Right forelimb (tissue), 1 donor: ENCODE results near the gene MEGF11.

ENCODE experiments used
- DNase-seq: peaks from one replicate; pipeline ENCODE4 v3.0.0-alpha.2; 2018

MEGF11 gene

GRCh38 chr15:66138096-66138783, 115.3 kb downstream of the MEGF11 start:
- no peak for DNase-seq

GRCh38 chr15:66136948-66137347, 116.6 kb downstream of the MEGF11 start:
- DNase-seq, result no peak

DNA sequence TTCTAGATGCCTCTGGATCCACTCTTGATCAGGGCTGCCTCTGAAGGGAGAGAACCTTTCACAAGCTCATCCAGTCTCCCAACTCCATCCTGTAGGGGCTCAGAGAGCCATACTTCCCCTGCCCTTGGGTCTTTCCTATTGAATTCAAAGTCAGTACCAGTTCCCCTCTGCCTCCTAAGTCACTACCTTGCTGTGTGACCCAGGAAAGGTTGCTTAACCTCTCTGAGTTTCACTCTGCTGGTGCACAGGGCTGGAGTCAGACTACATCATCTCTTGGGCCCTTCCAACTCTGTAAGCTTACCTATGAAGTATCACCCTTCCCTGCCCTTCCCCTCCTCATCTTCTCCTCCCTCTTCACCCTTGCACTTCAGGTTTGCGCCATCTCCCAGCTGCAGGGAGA, 117.9 kb downstream of the MEGF11 start:
- no peak for DNase-seq

DNA sequence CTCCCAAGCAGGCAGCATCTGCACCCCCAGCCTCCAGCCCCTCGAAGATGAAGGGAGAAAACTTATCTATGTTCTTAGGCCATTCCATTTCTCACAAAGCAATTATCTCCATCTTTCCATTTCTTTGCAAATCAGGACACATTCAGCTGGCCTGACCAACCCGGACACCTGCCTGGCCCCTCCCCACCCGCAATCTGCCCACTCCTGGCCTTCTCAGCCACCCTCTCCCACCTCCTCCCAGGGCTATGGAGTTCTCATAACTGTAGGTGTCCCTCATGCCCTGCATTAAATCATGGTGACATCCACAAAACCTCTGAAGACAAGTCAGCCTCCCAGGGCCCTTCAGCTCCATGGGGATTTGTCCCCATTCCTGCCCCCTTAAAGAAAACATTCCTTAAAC, 119.3 kb downstream of the MEGF11 start:
- DNase-seq, result no peak

DNA sequence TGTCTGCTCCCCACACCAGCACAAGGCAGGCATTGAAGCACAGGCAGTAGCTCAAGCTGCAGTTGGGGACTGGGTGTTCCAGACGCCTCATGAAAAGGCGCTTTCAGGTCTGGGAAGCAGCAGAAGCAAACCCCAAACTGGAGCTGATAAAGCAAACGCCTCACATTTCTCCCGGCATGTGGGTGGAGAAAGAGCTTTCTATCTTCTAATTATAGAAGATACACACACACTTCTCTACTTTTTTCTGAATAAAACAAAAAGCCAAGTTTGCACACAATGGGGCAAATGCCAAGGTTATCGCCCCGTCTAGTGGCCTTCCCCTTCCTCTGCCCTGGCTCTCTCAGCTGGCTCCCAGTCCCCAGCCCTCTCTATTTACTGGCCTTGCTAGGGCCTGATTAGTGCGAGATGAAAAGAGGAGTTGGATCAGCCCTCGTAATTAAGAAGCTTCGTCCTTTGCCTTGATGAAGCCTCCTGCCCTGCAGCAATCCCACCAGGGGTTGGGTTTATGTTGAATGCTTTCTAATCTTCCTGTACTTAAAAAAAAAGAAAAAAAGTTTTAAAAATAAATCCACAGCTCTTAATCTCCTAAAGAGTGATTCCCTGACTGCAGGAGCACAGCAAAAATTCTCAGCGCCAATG, 120.2 kb downstream of the MEGF11 start:
- no peak for DNase-seq

GRCh38 chr15:66132251-66132816, 121.2 kb downstream of the MEGF11 start:
- DNase-seq, result no peak

- DNase-seq, result no peak
Observed at GRCh38 chr15:66131831-66132230, 121.7 kb downstream of the MEGF11 start.

- DNase-seq, result no peak
Observed at GRCh38 chr15:66131200-66131599, 122.3 kb downstream of the MEGF11 start.

GRCh38 chr15:66130496-66131034, 123.0 kb downstream of the MEGF11 start:
- DNase-seq, result no peak

DNA sequence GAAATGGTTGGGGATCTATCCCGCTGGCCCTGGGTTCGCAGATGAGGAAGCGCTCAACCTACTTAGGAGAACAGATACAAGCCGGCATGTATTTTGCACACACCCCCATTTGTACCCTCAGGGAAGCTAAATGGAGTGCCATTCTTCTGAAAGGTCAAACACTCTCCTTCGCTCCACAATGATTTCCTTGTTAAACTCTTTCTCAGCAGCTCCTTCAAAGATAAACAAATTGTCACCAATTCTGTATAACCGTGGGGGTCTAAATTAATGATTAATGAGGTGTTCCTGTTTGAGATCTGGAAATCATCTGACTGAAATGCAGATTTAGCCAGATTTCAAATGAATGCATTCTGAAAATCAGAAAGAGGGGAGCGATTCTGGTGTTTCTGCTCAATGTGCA, 124.0 kb downstream of the MEGF11 start:
- no peak for DNase-seq

GRCh38 chr15:66128116-66128680, 125.4 kb downstream of the MEGF11 start:
- no peak for DNase-seq

GRCh38 chr15:66126456-66126855, 127.1 kb downstream of the MEGF11 start:
- no peak for DNase-seq

GRCh38 chr15:66126031-66126441, 127.5 kb downstream of the MEGF11 start:
- no peak for DNase-seq

DNA sequence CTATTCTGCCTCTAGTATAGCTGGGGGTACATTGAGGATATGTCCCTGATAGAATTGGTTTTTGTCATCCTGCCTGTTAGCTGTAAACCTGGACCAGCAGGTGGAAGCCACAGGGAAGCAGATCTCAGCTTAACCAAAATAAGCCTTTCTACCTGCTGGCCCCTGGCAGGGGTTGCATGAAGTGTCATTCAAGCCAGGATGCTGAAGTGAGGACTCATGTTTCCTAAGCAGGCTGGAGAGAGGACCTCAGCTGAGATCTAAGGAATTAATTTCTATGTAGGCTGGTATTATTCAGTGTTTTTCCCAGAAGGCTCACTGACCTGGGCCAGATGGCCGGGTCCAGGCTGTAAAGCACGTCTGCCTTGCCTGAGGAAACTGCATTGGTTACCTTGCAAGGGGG, 128.9 kb downstream of the MEGF11 start:
- no peak for DNase-seq

DNA sequence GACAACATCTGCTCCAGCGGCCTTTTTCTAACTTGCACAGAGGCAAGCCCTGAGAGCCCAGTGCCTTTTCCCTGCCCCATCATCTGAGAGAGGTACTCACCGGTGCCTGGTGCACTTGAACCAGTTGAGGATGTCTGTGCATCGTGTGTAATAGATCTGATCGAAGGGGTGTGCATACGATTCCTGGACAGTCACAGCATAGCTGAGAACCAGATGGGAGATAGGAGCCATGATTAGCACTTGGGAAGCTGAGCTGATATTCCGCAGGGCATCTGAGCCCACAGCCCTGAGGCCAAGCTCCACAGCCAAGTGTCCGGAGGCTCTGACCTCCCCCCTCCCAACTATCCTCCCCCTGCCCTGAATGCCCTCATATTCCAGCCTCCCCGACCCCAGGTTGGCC, 129.8 kb downstream of the MEGF11 start:
- DNase-seq, result no peak

DNA sequence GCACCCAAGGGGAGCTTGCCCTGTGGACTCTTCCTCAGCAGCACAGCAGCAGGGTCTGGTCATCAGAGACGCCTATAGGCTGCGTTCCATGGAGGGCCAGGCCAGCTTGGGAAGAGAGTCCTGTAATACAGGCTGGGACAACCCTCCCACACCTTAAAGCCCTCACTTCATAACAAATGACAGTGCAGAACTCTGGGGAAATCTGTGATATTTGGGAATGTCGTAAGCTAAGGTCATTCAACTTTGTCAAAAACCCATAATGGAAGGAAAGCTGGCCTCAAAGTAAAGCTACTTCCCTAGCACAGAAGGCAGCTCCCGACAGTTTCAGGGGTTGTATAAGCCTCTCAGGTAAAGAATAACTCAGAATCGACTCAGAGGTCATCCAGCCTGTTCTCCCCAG, 133.1 kb downstream of the MEGF11 start:
- DNase-seq, result no peak

GRCh38 chr15:66117841-66118240, 135.7 kb downstream of the MEGF11 start:
- no peak for DNase-seq

DNA sequence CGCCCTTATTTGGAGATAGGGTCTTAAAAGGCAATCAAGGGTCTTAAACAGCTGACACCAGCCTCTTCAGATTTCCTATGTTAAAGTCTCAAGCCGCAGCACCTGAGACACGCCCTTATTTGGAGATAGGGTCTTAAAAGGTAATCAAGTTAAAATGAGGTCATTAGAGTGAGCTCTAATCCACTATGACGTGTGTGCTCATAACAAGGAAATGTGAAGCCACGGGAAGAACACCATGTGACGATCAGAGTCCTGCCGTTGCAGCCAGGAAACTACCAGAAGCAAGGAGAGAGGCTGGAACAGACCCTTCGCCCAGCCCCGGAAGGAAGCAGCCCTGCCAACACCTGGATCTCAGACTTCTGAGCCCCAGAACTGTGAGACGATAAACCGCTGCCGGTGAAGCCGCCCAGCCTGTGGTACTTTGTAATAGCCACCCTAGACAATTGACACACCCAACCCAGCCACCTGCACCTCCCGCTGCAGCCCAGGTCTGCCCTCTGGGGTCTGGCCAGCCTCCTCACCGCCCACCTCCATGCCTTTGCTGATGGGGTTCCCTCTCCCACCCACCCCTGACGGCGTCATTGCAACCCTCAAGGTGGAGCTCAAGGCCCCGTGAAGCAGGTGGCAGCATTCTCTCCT, 137.9 kb downstream of the MEGF11 start:
- no peak for DNase-seq

DNA sequence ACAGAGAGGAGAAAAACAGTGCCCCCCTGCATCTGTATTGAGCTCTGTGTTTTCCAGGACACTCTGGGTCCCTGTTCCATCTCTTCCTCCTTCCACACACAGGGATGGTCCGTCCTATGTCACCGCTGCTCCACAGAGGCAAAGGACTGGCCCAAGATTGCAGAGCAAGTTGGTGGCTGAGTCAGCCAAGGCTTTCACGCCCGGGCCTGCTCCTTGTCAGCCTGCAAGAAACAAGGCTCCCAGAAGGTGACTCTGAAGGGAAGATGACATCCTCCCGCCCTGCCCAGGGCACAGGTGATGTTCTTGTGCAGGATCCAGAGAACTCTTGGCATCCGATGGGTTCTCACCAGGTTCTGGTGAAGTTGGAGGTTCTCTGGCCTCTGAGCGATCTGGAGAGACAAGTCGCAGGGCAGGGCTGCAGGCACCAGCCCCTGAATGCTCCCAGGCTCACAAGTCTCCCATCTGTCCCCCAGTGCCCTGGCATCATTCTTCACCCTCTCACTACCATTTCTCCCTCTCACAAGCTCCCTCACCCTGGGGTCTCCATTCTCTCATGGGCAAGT, 138.6 kb downstream of the MEGF11 start:
- DNase-seq, result no peak

DNA sequence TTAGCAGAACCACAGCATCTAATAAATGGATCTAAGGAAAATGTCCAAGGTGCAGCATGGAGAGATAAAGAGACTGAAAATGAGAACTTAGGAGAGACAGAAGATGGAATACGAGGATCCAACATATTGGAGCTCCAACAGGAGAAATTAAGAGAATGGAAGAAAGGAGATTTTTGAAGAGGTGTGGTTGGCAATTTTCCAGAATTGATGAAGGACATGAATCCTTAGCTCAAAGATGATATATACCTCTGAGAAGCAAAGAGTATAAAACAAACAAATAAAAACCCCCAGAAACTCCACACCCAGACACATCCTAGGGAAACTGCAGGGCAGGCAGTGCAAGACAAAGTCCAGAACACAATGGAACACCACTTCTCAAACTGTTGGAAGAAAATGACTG, 141.2 kb downstream of the MEGF11 start:
- no peak for DNase-seq

- no peak for DNase-seq
Observed at GRCh38 chr15:66111363-66111762, 142.2 kb downstream of the MEGF11 start.

GRCh38 chr15:66110864-66111263, 142.7 kb downstream of the MEGF11 start:
- DNase-seq, result no peak

DNA sequence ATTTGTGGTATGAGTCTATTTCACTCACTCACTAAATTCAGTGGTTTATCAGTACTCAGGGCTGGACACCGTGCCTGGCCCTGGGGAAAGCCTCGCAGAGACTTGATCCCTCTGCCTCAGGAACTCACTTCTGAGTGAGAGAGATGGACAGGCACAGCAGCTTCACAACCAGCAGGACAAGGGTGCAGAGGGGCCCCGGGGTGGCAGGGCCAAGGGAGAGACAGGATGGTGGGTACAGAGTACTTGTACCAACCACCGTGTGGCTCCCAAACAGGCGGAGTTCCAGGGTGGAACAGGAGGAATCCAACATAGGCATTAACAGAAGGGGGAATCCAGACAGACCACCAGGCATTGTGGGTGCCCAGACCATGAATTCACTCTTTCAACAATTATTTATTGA, 143.7 kb downstream of the MEGF11 start:
- no peak for DNase-seq
